Right ventricle myocardium superior (tissue), 1 donor: Measurements from ENCODE around the gene VPS50. TPM values are rescaled to one million over a fixed set of nuclear protein-coding genes. Genes with fewer than 3 reads are reported as not detected.

Source experiments
- ATAC-seq: fragments of 200-7000 bp; cut with Tn5 transposase; one replicate; pipeline ENCODE4 v1.9.1; 2020; ENCODE audit warnings: mild to moderate bottlenecking; ENCODE audit not compliant: poor library complexity
- DNase-seq: peaks from one replicate; pipeline ENCODE4 v3.0.0-alpha.2; 2020
- intact Hi-C: fragments of 100-400 bp; cut with DNase I; formaldehyde crosslinking; loops from one replicate; pipeline ENCODE4 v1.11.2; 2022
- total RNA-seq: library from RNA; stranded (reverse); fragmentation: NEBNext Ultra II Directional; extraction: Animal tissue kit (Norgen Biotek cat#: 25700); gene quantifications from one replicate; pipeline ENCODE4 v1.2.1, GENCODE V29; 2021
- donor health status: DM: no; HTN: yes; CAD: no; lungs with severe emphysema.

The VPS50 gene
- total RNA-seq, 1 donor from 2014 or later = 17.8 TPM

- DNase-seq (no peak), ATAC-seq (no peak)
- intact Hi-C loops = no loop called here
Measured at GRCh38 chr7:93235541-93235940, 3.4 kb downstream of the VPS50 start.

DNA sequence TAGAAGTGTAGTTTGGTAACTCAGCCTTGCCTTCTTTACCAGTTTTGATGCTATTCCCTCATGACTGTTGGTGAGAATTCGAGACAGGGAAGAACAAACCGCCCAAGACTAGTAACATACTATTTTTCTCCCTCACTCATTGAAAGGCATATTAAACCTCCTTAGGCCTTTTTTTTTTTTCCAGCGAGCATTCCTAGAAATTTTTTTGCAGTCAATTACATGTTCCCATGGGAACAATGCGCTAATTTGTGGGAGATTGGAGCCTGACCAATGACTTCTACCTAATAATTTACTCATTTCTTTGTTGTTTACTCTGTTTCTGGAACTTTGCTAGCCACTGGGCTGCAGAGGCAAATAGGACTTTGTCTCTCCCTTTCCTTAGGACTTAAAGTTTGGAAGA is 6.0 kb downstream of the VPS50 start:
- intact Hi-C loops = no loop called here
- ATAC-seq (no peak), DNase-seq (no peak)

DNA sequence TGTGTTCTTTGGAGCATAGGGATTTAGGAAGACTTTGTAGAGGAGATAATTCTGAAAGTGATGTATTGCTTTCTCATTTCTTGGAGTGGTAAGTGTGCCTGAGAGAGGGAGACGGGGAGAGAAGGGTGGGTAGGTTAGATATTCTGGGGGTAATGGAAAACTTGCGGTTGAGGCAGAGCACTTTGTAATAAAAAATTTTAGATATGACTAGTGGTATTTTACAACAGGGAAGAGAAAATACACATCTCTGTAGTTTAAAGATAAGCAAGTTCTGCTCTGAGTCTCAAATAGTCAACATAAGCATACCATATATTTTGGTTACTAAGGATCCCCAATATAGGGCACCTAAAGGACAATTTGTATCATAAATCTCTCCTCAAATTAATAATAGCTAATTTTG is 6.6 kb downstream of the VPS50 start:
- DNase-seq (no peak), ATAC-seq (no peak)
- intact Hi-C loops = no loop called here

DNA sequence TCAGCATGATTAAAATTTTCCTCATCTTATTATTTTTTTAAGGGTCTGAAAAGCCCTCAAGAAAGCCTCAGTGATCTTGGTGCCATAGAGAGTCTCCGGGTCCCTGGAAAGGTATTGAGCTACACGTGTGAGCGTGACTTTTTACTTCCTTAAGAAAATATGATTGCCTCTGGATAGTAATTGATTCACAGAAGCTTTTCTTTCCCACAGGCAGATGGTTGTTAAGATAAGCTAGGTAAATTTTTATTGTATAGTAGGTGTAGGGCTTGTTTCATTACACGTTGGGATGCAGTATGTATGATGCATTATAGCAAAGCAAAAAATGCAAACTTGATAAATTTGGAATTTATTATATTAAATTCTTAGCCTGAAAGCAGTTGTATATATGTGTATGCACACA is 7.7 kb downstream of the VPS50 start:
- DNase-seq (no peak), ATAC-seq (no peak)
- intact Hi-C loops = no loop called here

GRCh38 chr7:93242106-93242505 is 9.9 kb downstream of the VPS50 start:
- intact Hi-C loops = no loop called here

DNA sequence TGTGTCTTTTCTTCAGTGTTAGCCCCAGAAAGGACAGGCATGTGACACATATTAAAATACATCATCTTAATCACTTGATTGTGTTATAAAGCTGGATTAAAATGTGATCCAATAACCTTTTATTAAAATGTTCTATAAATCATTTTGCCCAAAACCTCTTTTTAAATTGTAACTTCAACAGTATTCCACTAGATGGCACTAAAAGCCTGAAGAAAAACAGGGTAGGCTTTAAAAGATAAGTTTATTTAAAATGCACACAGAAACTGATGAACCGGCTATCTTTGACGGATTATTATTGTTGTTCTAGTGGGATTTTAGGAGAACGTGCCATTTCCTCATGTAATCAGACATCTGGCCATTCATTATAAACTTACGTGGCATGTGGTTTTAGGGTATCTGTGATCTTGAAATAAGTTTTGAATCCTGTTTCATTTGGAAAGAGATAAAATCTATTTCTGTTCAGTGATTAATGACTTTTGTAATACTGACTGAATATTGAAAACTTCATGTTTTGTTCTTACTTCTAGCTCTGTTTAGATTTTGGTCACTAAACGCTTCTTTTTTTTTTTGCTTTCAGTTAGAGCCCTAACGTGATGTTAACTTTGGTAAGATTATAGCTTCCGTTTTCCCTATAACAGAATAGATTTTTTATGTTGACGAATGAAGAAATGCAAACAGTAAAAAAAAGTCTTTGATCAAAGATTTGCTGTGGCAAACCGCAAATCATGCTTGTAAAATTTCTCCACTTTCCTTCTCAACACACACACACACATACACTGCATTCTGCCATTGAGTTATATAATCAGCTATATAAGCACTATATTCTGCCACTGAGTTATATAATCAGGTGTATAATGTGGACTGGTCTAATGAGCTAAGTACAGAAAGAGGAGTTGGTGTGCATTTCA is 13.6 kb downstream of the VPS50 start:
- intact Hi-C loops = no loop called here
- no peak for DNase-seq
- ATAC-seq = no peak

More at GRCh38 chr7:93242106-93242505, 9.9 kb downstream of the VPS50 start:
- DNase-seq (no peak), ATAC-seq (no peak)

- no peak for ATAC-seq
- intact Hi-C loops = no loop called here
- DNase-seq = no peak
Measured at GRCh38 chr7:93249491-93250148, 17.5 kb downstream of the VPS50 start.

GRCh38 chr7:93258661-93259060 is 26.5 kb downstream of the VPS50 start:
- intact Hi-C loops = no loop called here
- no peak for ATAC-seq
- no peak for DNase-seq

DNA sequence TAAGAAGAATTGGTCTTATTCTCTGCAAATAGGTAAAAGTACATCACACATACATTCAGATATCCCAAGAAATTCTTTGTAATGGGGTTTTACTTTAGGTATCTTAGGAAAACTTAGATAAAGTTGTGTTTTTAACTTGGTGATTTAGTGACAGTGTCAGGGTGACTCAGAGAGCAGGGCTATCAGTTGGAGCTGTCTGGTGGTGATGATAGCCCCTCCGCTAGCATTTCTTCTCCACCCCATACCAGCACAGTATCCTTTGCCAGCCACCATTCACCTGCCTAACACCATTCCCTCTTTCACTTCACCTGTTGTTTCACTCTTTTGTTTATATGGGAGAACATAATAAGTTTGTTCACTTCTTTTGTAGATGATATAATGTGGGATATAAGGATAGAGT is 30.4 kb downstream of the VPS50 start:
- intact Hi-C loops = no loop called here
- ATAC-seq = no peak

GRCh38 chr7:93265220-93265619 is 33.1 kb downstream of the VPS50 start:
- DNase-seq = no peak
- ATAC-seq = no peak
- intact Hi-C loops = no loop called here

More for the DNA sequence above, 30.4 kb downstream of the VPS50 start:
- no peak for DNase-seq

DNA sequence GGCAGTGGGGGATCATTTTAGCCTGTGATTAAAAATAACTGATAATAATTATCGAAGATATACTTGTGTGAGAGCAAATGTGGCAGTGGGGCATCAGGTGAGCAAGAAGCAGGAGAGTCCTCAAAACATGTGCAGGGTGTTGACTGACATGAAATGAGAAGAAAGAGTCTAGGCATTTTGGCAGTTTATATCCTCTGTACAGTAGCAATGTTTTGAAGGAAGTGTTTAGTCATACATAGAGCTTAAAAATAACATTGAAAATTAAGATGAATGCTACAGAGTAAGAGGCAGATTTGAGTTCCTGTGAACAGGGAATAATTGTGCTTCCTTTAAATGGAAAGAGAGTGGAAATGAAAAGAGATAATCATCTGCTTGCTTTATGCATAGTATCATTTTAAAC is 47.4 kb downstream of the VPS50 start:
- ATAC-seq (no peak), DNase-seq (no peak)
- intact Hi-C loops = no loop called here

DNA sequence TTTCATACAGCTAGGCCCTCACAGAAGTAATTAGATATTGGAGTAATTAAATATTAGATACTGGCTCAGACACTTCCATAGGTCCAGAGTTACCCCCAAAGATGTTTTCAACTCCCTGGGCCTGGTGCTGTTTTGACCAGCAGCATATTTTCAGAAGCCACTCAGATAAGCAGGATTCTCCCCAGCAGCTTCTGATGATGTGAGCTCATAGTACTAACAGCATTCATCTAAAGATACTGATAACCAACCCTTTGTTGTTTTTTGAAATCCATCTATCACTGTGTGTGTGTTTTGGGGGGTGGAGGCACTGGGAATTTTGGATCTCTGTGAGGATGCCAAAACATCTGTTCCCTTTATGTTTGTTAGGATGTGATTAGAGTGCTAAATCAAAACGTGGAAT is 52.7 kb downstream of the VPS50 start:
- intact Hi-C loops = no loop called here
- ATAC-seq (no peak), DNase-seq (no peak)

DNA sequence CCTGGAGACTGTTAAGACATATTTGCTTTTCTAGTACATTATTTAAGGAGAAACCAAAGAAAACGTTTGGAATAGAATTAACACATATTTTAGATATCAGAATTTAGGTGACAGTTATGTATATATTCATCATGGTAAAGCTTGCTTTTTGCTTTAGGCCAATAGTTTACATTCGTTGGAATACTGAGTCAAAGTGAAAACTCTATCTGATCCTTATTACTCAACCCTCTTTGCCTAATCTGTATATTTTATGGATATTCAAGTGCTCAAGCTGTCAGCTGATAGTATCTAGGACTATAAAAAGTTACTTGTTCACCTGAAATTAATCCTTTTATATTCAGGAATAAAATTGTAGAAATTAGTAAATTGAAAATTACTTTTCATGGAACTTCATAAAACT is 61.1 kb downstream of the VPS50 start:
- intact Hi-C loops = no loop called here
- DNase-seq = no peak
- no peak for ATAC-seq

GRCh38 chr7:93298206-93298605 is 66.0 kb downstream of the VPS50 start:
- intact Hi-C loops = no loop called here
- ATAC-seq (no peak), DNase-seq (no peak)

- intact Hi-C loops = no loop called here
- no peak for DNase-seq
- ATAC-seq = no peak
Measured at GRCh38 chr7:93298671-93299070, 66.5 kb downstream of the VPS50 start.

- ATAC-seq (no peak), DNase-seq (no peak)
- intact Hi-C loops = no loop called here
Measured at GRCh38 chr7:93301736-93302135, 69.6 kb downstream of the VPS50 start.

- intact Hi-C loops = no loop called here
- no peak for ATAC-seq
Measured at GRCh38 chr7:93307131-93307660, 75.0 kb downstream of the VPS50 start.

DNA sequence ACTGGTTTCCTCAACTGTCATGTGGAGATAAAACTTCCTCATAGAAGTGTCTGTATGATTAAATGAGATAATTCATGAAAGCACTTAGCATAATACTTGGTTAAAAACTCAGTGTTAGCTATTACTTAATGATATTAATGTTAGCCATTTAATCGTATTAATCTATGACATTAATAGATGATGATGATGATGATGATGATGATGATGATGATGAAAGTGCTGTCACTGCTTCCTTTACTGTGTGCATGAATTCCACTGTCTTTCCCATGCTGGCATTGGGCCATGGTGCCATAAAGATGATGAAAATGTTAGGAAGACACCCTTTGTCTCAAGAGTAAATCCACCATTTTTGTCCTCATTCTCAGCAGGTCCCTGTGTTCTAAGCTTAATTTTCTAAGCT is 75.8 kb downstream of the VPS50 start:
- DNase-seq (no peak), ATAC-seq (no peak)
- intact Hi-C loops = no loop called here

More at GRCh38 chr7:93307131-93307660, 75.0 kb downstream of the VPS50 start:
- DNase-seq = no peak

DNA sequence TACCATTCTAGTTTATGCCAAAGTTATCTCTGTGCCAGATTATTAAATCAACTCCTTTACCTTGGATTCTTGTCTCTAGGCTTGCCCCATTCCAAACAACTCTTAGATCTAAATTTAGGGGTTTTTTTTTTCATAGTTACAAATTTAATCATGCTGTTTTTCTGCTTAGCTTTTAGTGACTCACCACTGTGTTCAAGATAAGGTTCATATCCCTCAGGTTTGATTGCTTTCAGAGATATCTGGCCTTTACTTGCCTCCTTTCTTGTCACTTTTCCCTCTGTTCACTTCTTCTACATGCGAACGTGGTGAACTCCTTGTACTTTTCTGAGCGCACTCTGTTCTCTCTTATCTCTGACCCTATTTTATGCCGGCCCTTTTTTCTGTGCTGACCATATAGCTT is 78.2 kb downstream of the VPS50 start:
- ATAC-seq (no peak), DNase-seq (no peak)
- intact Hi-C loops = no loop called here

- intact Hi-C loops = no loop called here
- ATAC-seq (no peak), DNase-seq (no peak)
Measured at GRCh38 chr7:93314449-93314848, 82.3 kb downstream of the VPS50 start.
